Epidermal melanocyte (primary cell): ENCODE results near the gene PIEZO2.
"Not testable (repeated sequence)": the region's sequence is repeated elsewhere in the genome, so short reads cannot be mapped to it uniquely, and the experiment has no call there.

Experiments
- DNase-seq: peaks from one replicate; pipeline ENCODE4 v3.0.0; 2011; ENCODE audit warnings: low spot score; ENCODE audit not compliant: insufficient read length

The PIEZO2 gene

DNA sequence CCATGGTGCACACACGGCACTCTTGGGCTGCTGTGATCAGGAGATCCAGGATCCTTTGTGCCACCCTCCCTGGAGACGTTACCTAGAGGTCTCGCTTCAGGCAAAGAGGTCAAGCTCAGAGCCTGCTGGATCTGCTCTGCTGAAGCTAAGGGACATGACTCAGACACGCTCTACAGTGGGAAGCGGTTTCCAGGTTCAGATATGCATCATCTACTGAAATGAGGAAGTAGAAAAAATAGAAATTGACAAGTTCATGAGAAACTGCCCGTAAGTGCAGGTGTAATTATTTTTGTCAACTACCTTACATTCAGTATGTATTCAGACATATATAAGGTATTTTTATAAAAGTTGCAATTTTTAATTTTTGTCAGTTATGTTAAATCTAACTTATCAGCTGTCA, 520.3 kb downstream of the PIEZO2 start:
- DNase-seq: not testable (repeated sequence)

DNA sequence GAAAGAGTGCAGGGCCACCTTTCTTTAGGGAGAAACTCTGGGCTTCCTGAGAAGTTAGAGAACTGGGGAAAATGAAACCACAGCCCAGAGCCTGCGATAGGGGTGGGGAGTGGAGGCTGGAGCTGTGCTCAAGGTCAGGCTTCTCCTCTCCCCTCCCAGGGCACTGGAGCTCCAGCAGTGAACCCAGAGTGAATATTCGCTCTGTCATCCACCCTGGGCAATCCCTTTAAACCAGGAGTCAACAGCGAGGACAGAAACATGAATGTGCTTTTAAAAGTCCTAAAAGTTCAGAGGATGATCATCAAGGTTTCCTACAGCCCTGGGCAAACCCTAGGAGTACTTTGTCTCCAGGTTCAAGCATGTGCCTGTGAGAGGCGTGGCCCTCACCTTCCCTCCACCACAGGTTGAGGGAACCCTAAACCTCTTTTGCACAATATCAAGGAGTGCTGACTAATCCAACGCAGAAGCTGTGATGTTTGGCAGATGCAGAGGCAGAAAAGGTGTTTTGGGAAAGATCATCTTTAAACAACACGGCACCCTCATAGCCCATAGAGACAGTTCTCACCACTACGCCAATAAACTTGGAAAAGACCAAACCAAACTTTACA, 522.7 kb downstream of the PIEZO2 start:
- not testable (repeated sequence) for DNase-seq

DNA sequence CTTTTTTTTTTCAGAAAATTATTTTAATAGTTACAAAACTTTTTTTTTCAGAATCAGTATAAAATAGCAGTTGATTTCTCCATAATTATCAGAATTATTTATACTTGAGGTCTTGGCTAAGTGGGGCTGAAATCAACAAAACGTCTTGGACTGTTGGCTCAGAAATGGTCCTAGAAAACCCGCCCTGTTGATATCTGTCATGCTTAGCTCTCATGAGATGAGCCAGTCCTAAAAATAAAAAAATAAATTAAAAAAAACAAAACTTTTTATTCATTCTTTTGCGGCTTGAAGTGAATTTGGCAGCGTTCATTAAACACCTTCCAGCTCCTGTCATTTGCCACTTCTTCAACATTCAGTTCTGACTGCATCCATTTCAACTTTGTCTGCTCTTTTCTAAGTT, 525.8 kb downstream of the PIEZO2 start:
- not testable (repeated sequence) for DNase-seq

DNA sequence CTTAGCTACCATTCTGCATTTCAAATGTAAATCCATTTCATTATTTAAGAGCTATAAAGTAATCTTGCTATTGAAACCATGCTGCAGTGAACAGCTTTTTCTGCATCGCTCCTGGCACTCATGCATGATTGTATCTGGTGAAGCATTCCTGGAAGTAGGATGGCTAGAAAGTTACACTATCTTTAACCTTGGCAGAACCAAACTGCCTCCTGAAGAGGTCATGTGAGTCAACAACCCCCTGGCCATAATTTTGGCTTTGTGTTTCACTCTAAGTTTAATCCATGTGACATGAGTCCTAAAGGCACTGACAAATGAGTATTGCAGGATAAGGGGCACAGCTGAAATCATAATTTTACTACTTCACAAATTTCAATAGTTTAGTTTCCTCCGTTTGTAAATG, 526.4 kb downstream of the PIEZO2 start:
- DNase-seq: not testable (repeated sequence)

DNA sequence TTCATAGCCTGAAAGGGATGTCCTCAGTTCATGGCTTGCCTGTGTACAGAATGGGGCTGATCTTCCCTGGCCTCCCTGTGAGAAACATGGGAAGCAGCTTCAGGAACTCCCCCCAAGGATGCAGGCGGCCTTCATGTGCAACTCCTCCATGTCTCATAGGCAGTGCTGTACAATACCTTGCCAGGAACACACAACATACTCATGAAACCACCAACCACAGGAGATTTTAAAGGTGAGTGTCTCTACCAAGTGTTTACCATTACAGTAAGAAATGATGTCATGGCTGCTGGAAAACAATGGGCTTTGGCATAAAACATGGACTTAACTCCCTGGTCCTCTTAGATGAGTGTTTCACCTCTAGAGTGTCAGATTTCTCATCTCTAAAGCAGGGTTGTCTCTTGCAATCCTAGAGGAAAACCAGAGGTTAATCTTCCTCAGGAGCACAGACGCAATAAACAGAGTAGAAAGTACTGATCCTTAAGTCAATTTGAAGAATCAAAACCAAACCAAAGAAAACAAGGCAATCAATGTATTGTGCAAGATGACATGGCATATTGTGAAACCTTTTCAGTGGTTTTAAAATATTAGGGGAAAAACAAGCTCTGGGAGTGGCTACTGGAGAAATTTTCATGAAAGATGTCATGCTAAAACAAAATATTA, 528.6 kb downstream of the PIEZO2 start:
- not testable (repeated sequence) for DNase-seq
